NT2/D1 (cell line): ENCODE results near the gene CHCHD5.

Experiments
- SUZ12 ChIP-seq: IDR thresholded peaks from 2 replicates; pipeline ENCODE4 v1.6.1; 2011; ENCODE audit not compliant: insufficient read length, insufficient read depth; ENCODE audit errors: extremely low read depth
- YY1 ChIP-seq: IDR thresholded peaks from 2 replicates; pipeline ENCODE4 v1.6.1; 2011; ENCODE audit not compliant: insufficient read length, insufficient read depth
- ZNF274 ChIP-seq: IDR thresholded peaks from 2 replicates; pipeline ENCODE4 v1.6.1; 2011; ENCODE audit warnings: mild to moderate bottlenecking, low read depth, low read length

GRCh38 chr2:112630268-112630667 lies 45.9 kb downstream of the CHCHD5 start:
- TF ChIP-seq YY1 (no peak), ZNF274 (no peak), SUZ12 (no peak)
